SJCRH30 (cell line): ENCODE measurements around the gene TAS1R2. TPM values are rescaled to one million over a fixed set of nuclear protein-coding genes. Genes with fewer than 3 reads are reported as not detected.

Source experiments
- DNase-seq, 2 experiments: peaks; one replicate each; pipeline ENCODE4 v3.0.0-alpha.2; 2015 to 2020
- H3K27ac ChIP-seq: fragments of 250-450 bp; sonication (Bioruptor Pico); 2 replicates; pipeline ENCODE4 v1.5.1; 2020; ENCODE audit warnings: mild to moderate bottlenecking, moderate library complexity
- H3K27me3 ChIP-seq: fragments of 250-450 bp; sonication (Bioruptor Pico); 2 replicates; pipeline ENCODE4 v1.5.1; 2020; ENCODE audit warnings: mild to moderate bottlenecking, moderate library complexity
- H3K36me3 ChIP-seq: fragments of 250-450 bp; sonication (Bioruptor Pico); 2 replicates; pipeline ENCODE4 v1.5.1; 2020; ENCODE audit warnings: mild to moderate bottlenecking, moderate library complexity
- H3K4me1 ChIP-seq: fragments of 250-450 bp; sonication (Bioruptor Pico); 2 replicates; pipeline ENCODE4 v1.5.1; 2020; ENCODE audit warnings: mild to moderate bottlenecking, moderate library complexity
- H3K4me3 ChIP-seq: fragments of 250-450 bp; sonication (Bioruptor Pico); 2 replicates; pipeline ENCODE4 v1.5.1; 2020; ENCODE audit warnings: mild to moderate bottlenecking, moderate library complexity
- H3K9me3 ChIP-seq: fragments of 250-450 bp; sonication (Bioruptor Pico); replicated peaks from 2 replicates; pipeline ENCODE4 v1.5.1; 2020; ENCODE audit warnings: mild to moderate bottlenecking, moderate library complexity
- total RNA-seq: library from RNA; depleted of rRNA; stranded (reverse); fragments of >200 nt; shearing (Covaris generic); gene quantifications from 2 replicates; pipeline ENCODE4 v1.2.3, GENCODE V29; 2014; rRNA removed

Gene TAS1R2
- total RNA-seq, 1 experiment from 2014 or later: not detected

DNA sequence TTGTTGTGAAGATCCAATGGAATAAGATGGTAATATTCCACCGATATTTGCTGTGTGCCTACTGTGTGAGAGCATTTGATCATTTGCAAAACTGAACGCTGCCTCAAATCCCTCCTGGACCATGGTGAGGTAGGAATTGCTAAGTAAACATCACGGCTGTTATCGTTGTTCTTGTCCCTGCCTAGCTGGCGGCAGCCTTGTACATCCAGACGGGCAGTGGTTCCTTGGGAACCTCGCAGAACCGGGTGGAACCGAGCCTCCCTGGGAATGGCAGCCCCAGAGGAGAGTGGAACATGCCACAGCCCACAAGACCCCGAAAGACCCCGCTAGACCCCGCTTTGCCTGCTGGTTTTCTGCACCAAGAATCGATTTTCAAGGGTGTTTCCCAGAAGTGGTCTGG lies 60.9 kb downstream of the TAS1R2 start:
- peak; percentile 54 to 68 for DNase-seq
- no peaks in the 10 kb centered on the region for H3K27me3 ChIP-seq
- H3K4me3 ChIP-seq: no peak overlapping the region
- no peaks in the 10 kb centered on the region for H3K36me3 ChIP-seq
- peaks cover 61% of the 10 kb centered on the region for H3K4me1 ChIP-seq
- H3K9me3 ChIP-seq: no peaks in the 10 kb centered on the region
- peak overlapping the region; percentile 93 for H3K27ac ChIP-seq

GRCh38 chr1:18796950-18797349 lies 62.5 kb downstream of the TAS1R2 start:
- Histone ChIP-seq H3K36me3 (no peaks in the 10 kb centered on the region), H3K27me3 (no peaks in the 10 kb centered on the region; the same call in 1 of the 2 replicates), H3K4me1 (peaks cover 61% of the 10 kb centered on the region), H3K27ac (no peak overlapping the region), H3K9me3 (no peaks in the 10 kb centered on the region), H3K4me3 (no peak overlapping the region)
- peak in 1 of 2 experiments; percentile 18 for DNase-seq

DNA sequence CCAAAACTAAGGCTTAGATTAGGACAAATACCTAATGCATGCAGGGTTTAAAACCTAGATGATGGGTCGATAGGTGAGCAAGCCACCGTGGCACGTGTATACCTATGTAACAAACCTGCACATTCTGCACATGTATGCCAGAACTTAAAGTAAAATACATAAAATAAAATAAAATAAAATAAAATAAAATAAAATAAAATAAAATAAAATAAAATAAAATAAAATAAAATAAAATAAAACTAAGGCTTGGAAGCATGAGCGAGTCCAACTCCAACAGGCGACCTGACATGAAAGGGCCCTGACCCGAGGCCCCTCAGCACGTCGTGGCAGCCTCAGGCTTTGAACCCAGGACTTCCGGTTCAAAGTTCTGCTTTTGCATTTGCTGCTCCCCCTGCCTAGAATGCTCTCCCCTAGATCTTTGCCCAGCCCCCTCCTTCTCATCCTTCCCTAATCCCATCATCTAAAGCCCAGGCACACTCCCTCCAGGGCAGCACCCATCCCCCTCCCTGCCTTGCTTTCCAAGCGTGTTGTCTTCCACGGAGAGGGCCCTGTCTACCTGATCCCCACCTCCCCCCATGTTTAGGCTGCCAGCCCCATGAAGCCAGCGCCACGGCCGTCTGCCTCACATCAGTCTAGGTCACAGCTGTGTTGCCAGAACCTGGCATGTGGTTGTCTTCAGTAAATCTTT lies 64.3 kb downstream of the TAS1R2 start:
- no peaks in the 10 kb centered on the region for H3K9me3 ChIP-seq
- peak in 1 of 2 experiments; percentile 35 for DNase-seq
- peaks cover 52% of the 10 kb centered on the region for H3K4me1 ChIP-seq
- no peaks in the 10 kb centered on the region; the same call in 1 of the 2 replicates for H3K27me3 ChIP-seq
- no peak overlapping the region for H3K4me3 ChIP-seq
- no peak overlapping the region for H3K27ac ChIP-seq
- H3K36me3 ChIP-seq: no peaks in the 10 kb centered on the region

- no peak overlapping the region for H3K27ac ChIP-seq
- no peak overlapping the region for H3K4me3 ChIP-seq
- H3K36me3 ChIP-seq: no peaks in the 10 kb centered on the region
- no peaks in the 10 kb centered on the region for H3K9me3 ChIP-seq
- H3K4me1 ChIP-seq: peaks cover 46% of the 10 kb centered on the region
- no peaks in the 10 kb centered on the region; the same call in 1 of the 2 replicates for H3K27me3 ChIP-seq
- DNase-seq: peak in 1 of 2 experiments; percentile 56
Measured at GRCh38 chr1:18794561-18794960, 64.9 kb downstream of the TAS1R2 start.

DNA sequence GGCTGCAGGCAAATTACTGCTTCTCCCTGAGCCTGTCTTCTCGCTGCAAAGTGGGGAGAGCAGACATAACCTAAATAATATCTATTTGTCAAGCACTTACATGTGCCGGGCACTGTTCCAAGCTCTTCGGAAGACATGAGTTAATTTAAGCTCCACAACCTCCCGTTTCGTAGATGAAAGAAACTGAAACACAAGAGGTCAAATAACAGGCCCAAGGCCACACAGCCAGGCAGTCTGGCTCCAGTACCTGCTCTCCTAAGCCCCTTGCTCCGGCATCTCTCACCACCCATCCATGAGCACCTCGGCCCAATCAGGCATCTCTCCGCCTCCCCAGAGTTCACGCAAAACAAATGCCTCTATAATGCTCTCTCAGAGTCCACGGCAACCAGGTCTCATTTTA lies 65.4 kb downstream of the TAS1R2 start:
- no peak for DNase-seq
- Histone ChIP-seq H3K9me3 (no peaks in the 10 kb centered on the region), H3K27ac (no peak overlapping the region), H3K27me3 (no peaks in the 10 kb centered on the region; the same call in 1 of the 2 replicates), H3K36me3 (no peaks in the 10 kb centered on the region), H3K4me1 (peaks cover 41% of the 10 kb centered on the region), H3K4me3 (no peak overlapping the region)

GRCh38 chr1:18793164-18793563 lies 66.3 kb downstream of the TAS1R2 start:
- no peaks in the 10 kb centered on the region for H3K36me3 ChIP-seq
- DNase-seq: no peak
- no peak overlapping the region for H3K4me3 ChIP-seq
- H3K9me3 ChIP-seq: no peaks in the 10 kb centered on the region
- peaks cover 32% of the 10 kb centered on the region for H3K4me1 ChIP-seq
- H3K27me3 ChIP-seq: no peaks in the 10 kb centered on the region; the same call in 1 of the 2 replicates
- H3K27ac ChIP-seq: no peak overlapping the region

GRCh38 chr1:18792747-18793146 lies 66.7 kb downstream of the TAS1R2 start:
- DNase-seq: no peak

More at GRCh38 chr1:18792747-18793146, 66.7 kb downstream of the TAS1R2 start:
- Histone ChIP-seq H3K4me3 (no peak overlapping the region), H3K36me3 (no peaks in the 10 kb centered on the region), H3K9me3 (no peaks in the 10 kb centered on the region), H3K27ac (no peak overlapping the region), H3K4me1 (peaks cover 28% of the 10 kb centered on the region), H3K27me3 (no peaks in the 10 kb centered on the region; the same call in 1 of the 2 replicates)

Other genes with a start within 250 kb of the TAS1R2 start
- 0.16 TPM in 1 of 2 replicates, not detected in the other for gene PAX7, start 228.8 kb downstream of the TAS1R2 start, total RNA-seq
- 7.2 and 7.5 TPM in 2 replicates for gene ALDH4A1, start 42.9 kb upstream of the TAS1R2 start, total RNA-seq
- 5.9 and 6.2 TPM in 2 replicates for gene IFFO2, start 97.0 kb upstream of the TAS1R2 start, total RNA-seq